Measurements from ENCODE around the gene HJURP. TPM values are rescaled to one million over a fixed set of nuclear protein-coding genes. Genes with fewer than 3 reads are reported as not detected.

Gene HJURP
- total RNA-seq, 4 donors from 2014 or later: 0.20 to 1.1 TPM; not detected in 2

DNA sequence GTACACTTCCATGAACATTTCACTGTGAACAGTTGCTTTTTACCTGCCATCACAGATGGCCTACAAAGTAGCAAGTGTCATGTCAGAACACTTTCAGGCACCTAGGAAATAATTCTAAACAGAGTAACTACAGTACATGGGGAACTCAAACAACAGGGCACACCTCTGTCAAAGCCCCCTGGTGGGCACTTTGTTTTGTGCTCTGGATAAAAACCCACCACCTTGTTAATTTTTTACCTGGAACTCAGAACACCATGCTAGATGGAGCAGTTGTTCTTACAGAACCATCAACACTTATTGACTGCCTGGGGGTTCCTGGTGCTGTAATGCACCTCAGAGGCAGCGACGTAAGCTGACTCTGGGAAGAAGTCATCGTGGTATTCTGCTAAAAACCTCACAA is 11.5 kb upstream of the HJURP start:
- no peak overlapping the region for H3K27ac ChIP-seq
- peaks cover 0 to 26% (median 5%) of the 10 kb centered on the region in 3 donors for H3K27me3 ChIP-seq
- TF ChIP-seq, protein P1, sequence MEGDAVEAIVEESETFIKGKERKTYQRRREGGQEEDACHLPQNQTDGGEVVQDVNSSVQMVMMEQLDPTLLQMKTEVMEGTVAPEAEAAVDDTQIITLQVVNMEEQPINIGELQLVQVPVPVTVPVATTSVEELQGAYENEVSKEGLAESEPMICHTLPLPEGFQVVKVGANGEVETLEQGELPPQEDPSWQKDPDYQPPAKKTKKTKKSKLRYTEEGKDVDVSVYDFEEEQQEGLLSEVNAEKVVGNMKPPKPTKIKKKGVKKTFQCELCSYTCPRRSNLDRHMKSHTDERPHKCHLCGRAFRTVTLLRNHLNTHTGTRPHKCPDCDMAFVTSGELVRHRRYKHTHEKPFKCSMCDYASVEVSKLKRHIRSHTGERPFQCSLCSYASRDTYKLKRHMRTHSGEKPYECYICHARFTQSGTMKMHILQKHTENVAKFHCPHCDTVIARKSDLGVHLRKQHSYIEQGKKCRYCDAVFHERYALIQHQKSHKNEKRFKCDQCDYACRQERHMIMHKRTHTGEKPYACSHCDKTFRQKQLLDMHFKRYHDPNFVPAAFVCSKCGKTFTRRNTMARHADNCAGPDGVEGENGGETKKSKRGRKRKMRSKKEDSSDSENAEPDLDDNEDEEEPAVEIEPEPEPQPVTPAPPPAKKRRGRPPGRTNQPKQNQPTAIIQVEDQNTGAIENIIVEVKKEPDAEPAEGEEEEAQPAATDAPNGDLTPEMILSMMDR (IDR thresholded peaks at IDR 0.05 in 4 of 5, conservative IDR thresholded peaks at IDR 0.05 in 1 of 5): no peak
- TF ChIP-seq POLR2A (IDR thresholded peaks at IDR 0.05): no peak
- ATAC-seq (no peak), DNase-seq (no peak)
- H3K36me3 ChIP-seq: no peaks in the 10 kb centered on the region
- H3K4me3 ChIP-seq: no peak overlapping the region
- intact Hi-C loops (cut with DNase I; ENCODE audit: low total_unique reads) (no loop called here), in situ Hi-C loops (cut with MboI; ENCODE audit: low sequenced_read_pairs in 4 of 4) (no loop called here)
- H3K4me1 ChIP-seq: no peaks in the 10 kb centered on the region
- no peaks in the 10 kb centered on the region for H3K9me3 ChIP-seq

DNA sequence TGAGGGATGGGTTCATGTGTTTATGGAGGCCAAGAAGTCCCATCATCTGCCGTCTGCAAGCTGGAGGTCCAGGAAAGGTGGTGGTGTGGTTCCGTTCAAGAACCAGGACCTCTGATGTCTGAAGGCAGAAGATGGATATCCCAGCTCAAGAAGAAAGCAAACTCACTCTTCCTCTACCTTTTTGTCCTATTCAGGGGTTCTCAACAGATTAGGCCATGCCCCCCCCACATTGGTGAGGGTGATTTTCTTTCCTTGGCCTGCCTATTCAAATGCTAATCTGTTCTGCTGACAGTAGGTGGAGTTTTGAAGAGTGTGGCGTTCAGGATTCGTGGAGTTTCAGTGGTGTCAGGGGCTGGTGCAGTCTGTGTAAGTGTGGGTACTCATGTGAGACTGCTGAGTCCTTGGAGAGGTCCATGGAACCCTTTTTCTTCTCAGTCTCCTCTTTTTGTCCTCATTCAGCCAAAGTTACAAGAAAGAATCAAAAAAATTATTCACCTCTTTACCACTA is 8.0 kb upstream of the HJURP start:
- no peak for ATAC-seq
- TF ChIP-seq POLR2A (IDR thresholded peaks at IDR 0.05): no peak
- TF ChIP-seq, protein P1 (IDR thresholded peaks at IDR 0.05 in 4 of 5, conservative IDR thresholded peaks at IDR 0.05 in 1 of 5): no peak
- Histone ChIP-seq H3K4me1 (no peaks in the 10 kb centered on the region), H3K27me3 (no peaks in the 10 kb centered on the region), H3K36me3 (no peaks in the 10 kb centered on the region), H3K4me3 (no peak overlapping the region), H3K27ac (no peak overlapping the region), H3K9me3 (no peaks in the 10 kb centered on the region)
- in situ Hi-C loops (cut with MboI; ENCODE audit: low sequenced_read_pairs in 4 of 4) (no loop called here), intact Hi-C loops (cut with DNase I; ENCODE audit: low total_unique reads) (no loop called here)
- DNase-seq: no peak

DNA sequence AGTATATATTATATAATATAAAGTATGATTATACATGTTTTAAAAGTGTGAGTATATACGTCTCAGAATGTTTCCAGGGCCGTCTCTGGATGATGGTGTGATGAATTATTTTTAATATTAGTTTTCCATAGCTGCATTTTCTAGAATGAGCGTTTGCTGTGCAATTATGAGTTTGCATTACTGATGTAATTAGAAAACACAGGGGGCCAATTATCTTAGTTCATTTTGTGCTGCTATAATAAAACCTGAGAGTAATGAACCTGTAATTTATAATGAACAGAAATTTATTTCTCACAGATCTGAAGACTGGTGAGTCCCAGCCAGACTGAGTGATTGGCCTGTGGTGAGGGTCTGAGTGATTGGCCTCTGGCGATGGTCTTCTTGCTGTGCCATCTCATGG is 4.0 kb upstream of the HJURP start:
- intact Hi-C loops (cut with DNase I; ENCODE audit: low total_unique reads): no loop called here

DNA sequence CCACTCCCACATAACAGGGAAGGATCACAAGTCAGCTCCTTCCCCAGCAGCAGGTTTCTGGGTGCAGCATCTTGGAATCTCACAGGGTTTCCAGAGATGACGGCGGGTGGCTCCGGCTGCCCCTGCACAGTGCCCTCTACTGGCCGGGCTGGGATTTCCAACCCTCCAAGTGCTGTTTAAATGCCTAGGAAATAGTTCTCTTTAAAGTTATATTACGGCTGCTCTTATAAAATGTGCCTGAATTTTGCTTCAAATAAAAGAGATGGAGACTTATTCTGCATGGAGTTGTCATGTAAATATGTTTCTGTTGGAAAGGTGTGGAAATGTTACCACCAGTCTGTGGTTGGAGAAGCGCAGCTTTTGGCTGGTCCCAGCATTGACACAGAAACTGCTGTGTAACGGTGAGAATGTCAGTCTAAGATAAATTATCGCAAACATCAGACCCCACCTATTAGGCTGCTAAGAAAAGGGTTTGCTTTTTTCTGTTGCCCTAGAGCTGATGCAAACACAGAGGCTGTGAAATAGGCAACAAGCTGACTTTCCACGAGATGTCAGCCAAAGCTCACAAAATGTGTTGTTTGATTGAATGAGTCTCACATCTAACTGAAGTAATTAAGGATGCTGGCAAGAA is 3.3 kb upstream of the HJURP start:
- intact Hi-C loops (cut with DNase I; ENCODE audit: low total_unique reads) (no loop called here), in situ Hi-C loops (cut with MboI; ENCODE audit: low sequenced_read_pairs in 4 of 4) (no loop called here)
- H3K9me3 ChIP-seq: no peaks in the 10 kb centered on the region
- peaks cover 9 to 10% of the 10 kb centered on the region in 2 donors for H3K4me1 ChIP-seq
- H3K27ac ChIP-seq: no peak overlapping the region
- no peak overlapping the region for H3K4me3 ChIP-seq
- no peak for ATAC-seq
- no peaks in the 10 kb centered on the region for H3K36me3 ChIP-seq
- no peak for TF ChIP-seq POLR2A (IDR thresholded peaks at IDR 0.05)
- TF ChIP-seq, protein P1 (IDR thresholded peaks at IDR 0.05 in 4 of 5, conservative IDR thresholded peaks at IDR 0.05 in 1 of 5): peak in 2 of 5 experiments; percentile 9 to 39
- H3K27me3 ChIP-seq: no peaks in the 10 kb centered on the region
- no peak for DNase-seq

More for the DNA sequence above, 4.0 kb upstream of the HJURP start:
- Histone ChIP-seq H3K4me3 (no peak overlapping the region), H3K36me3 (no peaks in the 10 kb centered on the region), H3K9me3 (no peaks in the 10 kb centered on the region), H3K27ac (no peak overlapping the region), H3K4me1 (peaks cover 9% of the 10 kb centered on the region in 2 donors), H3K27me3 (no peaks in the 10 kb centered on the region)
- in situ Hi-C loops (cut with MboI; ENCODE audit: low sequenced_read_pairs in 4 of 4): no loop called here
- no peak for ATAC-seq
- TF ChIP-seq, protein P1 (IDR thresholded peaks at IDR 0.05 in 4 of 5, conservative IDR thresholded peaks at IDR 0.05 in 1 of 5): no peak
- no peak for TF ChIP-seq POLR2A (IDR thresholded peaks at IDR 0.05)
- DNase-seq: no peak
